SK-N-SH treated with all-trans-retinoic acid at 6 μM for 48 hours (cell line): ENCODE results near the gene NME3.

Source experiments
- ARNTL ChIP-seq: fragments of 450-650 bp; formaldehyde crosslinking; IDR thresholded peaks from 2 replicates; pipeline ENCODE4 v1.5.0; 2020; ENCODE audit warnings: low read depth, mild to moderate bottlenecking, moderate library complexity, borderline replicate concordance
- CREB5 ChIP-seq: fragments of 250-450 bp; sonication (Bioruptor Pico); IDR thresholded peaks from 2 replicates; pipeline ENCODE4 v1.5.1; 2020; ENCODE audit warnings: low read depth, mild to moderate bottlenecking, moderate library complexity
- GLIS3 ChIP-seq: fragments of 250-450 bp; sonication (Bioruptor Pico); IDR thresholded peaks from 2 replicates; pipeline ENCODE4 v1.5.0; 2020; ENCODE audit warnings: mild to moderate bottlenecking, moderate library complexity
- OSR1 ChIP-seq: fragments of 250-450 bp; sonication (Bioruptor Pico); IDR thresholded peaks from 2 replicates; pipeline ENCODE4 v1.8.0; 2022; ENCODE audit warnings: moderate library complexity, mild to moderate bottlenecking, inconsistent platforms
- POU6F1 ChIP-seq: fragments of 250-450 bp; sonication (Bioruptor Pico); IDR thresholded peaks from 2 replicates; pipeline ENCODE4 v1.8.0; 2021; ENCODE audit warnings: low read depth, mild to moderate bottlenecking, moderate library complexity, borderline replicate concordance
- PPARA ChIP-seq: fragments of 250-450 bp; sonication (Bioruptor Pico); IDR thresholded peaks from 2 replicates; pipeline ENCODE4 v1.5.0; 2020; ENCODE audit warnings: mild to moderate bottlenecking, borderline replicate concordance
- RARB ChIP-seq: fragments of 250-450 bp; sonication (Bioruptor Pico); IDR thresholded peaks from 2 replicates; pipeline ENCODE4 v1.8.0; 2021; ENCODE audit warnings: mild to moderate bottlenecking, moderate library complexity
- ZC3H10 ChIP-seq: fragments of 250-450 bp; sonication (Bioruptor Pico); IDR thresholded peaks from 2 replicates; pipeline ENCODE4 v1.5.1; 2021; ENCODE audit warnings: mild to moderate bottlenecking, moderate library complexity
- ZFP30 ChIP-seq: fragments of 450-650 bp; formaldehyde crosslinking; IDR thresholded peaks from 2 replicates; pipeline ENCODE4 v1.5.0; 2022; ENCODE audit warnings: mild to moderate bottlenecking, moderate library complexity
- TF ChIP-seq, protein P1 (sequence below): fragments of 250-450 bp; sonication (Bioruptor Pico); IDR thresholded peaks from 2 replicates; pipeline ENCODE4 v1.8.0; 2020; ENCODE audit warnings: mild to moderate bottlenecking, moderate library complexity, borderline replicate concordance
- TF ChIP-seq, protein P2 (sequence below): fragments of 250-450 bp; sonication (Bioruptor Pico); IDR thresholded peaks from 2 replicates; pipeline ENCODE4 v1.5.0; 2020; ENCODE audit warnings: mild to moderate bottlenecking, moderate library complexity

GRCh38 chr16:1764971-1765370 lies 6.4 kb downstream of the NME3 start:
- TF ChIP-seq, protein P1, sequence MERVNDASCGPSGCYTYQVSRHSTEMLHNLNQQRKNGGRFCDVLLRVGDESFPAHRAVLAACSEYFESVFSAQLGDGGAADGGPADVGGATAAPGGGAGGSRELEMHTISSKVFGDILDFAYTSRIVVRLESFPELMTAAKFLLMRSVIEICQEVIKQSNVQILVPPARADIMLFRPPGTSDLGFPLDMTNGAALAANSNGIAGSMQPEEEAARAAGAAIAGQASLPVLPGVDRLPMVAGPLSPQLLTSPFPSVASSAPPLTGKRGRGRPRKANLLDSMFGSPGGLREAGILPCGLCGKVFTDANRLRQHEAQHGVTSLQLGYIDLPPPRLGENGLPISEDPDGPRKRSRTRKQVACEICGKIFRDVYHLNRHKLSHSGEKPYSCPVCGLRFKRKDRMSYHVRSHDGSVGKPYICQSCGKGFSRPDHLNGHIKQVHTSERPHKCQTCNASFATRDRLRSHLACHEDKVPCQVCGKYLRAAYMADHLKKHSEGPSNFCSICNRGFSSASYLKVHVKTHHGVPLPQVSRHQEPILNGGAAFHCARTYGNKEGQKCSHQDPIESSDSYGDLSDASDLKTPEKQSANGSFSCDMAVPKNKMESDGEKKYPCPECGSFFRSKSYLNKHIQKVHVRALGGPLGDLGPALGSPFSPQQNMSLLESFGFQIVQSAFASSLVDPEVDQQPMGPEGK (CRISPR knock-in tag), result no peak
- no peak for TF ChIP-seq ARNTL (CRISPR knock-in tag)
- TF ChIP-seq ZFP30 (CRISPR knock-in tag), result no peak
- no peak for TF ChIP-seq CREB5
- TF ChIP-seq OSR1 (CRISPR knock-in tag), result no peak
- TF ChIP-seq RARB (CRISPR knock-in tag), result no peak
- no peak for TF ChIP-seq ZC3H10
- TF ChIP-seq, protein P2, sequence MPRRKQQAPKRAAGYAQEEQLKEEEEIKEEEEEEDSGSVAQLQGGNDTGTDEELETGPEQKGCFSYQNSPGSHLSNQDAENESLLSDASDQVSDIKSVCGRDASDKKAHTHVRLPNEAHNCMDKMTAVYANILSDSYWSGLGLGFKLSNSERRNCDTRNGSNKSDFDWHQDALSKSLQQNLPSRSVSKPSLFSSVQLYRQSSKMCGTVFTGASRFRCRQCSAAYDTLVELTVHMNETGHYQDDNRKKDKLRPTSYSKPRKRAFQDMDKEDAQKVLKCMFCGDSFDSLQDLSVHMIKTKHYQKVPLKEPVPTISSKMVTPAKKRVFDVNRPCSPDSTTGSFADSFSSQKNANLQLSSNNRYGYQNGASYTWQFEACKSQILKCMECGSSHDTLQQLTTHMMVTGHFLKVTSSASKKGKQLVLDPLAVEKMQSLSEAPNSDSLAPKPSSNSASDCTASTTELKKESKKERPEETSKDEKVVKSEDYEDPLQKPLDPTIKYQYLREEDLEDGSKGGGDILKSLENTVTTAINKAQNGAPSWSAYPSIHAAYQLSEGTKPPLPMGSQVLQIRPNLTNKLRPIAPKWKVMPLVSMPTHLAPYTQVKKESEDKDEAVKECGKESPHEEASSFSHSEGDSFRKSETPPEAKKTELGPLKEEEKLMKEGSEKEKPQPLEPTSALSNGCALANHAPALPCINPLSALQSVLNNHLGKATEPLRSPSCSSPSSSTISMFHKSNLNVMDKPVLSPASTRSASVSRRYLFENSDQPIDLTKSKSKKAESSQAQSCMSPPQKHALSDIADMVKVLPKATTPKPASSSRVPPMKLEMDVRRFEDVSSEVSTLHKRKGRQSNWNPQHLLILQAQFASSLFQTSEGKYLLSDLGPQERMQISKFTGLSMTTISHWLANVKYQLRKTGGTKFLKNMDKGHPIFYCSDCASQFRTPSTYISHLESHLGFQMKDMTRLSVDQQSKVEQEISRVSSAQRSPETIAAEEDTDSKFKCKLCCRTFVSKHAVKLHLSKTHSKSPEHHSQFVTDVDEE, result no peak
- no peak for TF ChIP-seq PPARA (CRISPR knock-in tag)
- no peak for TF ChIP-seq POU6F1 (CRISPR knock-in tag)
- TF ChIP-seq GLIS3 (CRISPR knock-in tag), result no peak
